HG03175 (cell line): ENCODE data around the gene PDZD4.

ENCODE experiments used
- ATAC-seq: cut with Tn5 transposase; IDR thresholded peaks from one replicate; pipeline ENCODE4 v1.9.1; 2021; ENCODE audit warnings: mild to moderate bottlenecking, moderate library complexity; ENCODE audit not compliant: unreplicated experiment

Gene PDZD4

GRCh38 chrX:153868576-153869472, 38.5 kb upstream of the PDZD4 start:
- ATAC-seq, result no peak

- no peak for ATAC-seq
These were observed 37.3 kb upstream of the PDZD4 start for GRCh38 chrX:153867671-153868070.

DNA sequence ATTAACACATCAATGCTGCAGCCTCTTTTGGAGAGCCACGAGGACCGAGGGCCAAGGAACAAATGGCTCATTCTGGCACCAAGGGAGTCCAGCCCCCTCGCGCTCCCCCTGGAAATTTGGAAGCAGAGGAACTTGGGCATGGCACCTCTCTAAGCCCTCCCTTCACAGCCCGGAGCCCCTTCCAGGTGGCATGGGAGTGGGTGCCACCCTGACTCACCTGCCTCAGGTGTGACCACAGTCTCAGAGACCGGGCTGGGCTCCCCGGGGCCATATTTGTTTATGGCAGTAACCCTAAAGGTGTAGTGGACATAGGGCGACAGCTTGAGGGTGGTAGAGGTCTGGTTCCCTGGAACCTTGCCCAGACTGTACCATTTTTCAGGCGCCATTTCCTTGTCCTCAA, 36.8 kb upstream of the PDZD4 start:
- ATAC-seq, result no peak

- ATAC-seq, result no peak
These were observed 36.1 kb upstream of the PDZD4 start for GRCh38 chrX:153866302-153867019.

DNA sequence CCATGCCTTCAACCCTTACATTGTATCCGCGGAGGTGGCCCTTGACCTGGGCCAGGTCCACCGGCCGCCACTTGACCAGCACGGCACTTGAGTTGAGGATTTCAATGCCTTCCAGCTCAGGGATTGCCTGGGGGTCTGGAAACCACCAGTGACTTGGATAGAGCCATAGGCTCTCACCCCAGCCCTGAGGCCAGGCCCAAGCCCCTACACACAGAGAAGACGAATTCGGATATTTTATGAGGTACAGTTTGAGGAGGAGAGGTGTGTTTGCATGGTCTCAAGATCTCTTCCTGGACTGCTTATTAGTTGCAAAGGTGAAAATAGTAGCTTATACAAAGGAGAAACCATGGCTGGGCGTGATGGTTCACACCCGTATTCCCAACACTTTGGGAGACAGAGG, 35.3 kb upstream of the PDZD4 start:
- ATAC-seq, result no peak

DNA sequence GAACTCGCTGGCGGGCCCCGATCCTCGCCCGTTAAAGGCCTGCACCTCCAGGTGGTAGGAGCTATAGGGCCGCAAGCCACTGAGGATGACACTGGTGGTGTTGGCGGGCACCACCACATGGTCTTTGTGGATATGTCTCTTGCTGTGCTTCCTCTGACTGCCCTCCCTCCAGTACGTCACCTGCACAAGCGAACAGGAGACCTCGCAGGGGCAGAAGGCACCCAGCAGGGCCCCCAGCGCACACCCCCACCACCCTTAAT, 34.9 kb upstream of the PDZD4 start:
- ATAC-seq, result no peak

DNA sequence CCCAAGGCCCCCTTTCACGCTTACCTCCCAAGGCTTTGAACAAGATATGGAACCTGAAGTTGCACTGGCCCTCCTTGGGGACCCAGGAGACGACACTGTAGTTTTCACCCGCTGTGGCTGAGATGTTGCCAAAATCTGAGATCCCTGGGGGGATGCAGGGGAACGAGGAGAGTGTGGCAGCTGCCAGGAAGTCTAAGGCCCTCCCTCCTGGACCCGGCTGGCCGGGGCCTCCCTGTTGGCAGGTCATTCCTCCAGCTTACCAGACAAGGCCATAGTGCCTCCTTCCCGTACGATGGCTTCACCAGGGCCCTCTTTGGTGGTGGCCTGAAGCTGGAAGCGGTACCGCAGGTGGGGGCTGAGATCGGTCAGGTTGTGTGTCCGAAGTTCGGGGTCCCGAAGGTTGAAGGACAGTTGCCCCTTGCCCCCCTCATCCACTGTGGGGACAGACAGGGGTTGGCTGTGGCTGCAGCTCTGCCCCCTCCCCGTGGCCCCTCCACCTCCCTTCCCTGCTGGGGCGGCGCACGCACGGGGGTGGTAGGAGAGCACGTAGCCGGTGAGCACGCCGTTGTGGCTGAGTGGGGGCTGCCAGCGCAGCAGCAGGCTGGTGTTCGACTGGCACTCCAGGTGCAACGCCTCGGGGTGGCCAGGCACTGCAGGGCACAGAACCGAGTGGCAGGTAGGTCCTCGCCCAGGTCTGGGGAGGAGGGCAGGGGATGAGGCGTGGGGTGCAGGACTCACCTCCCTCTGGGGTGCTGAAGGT, 34.4 kb upstream of the PDZD4 start:
- no peak for ATAC-seq

GRCh38 chrX:153864101-153864500, 33.8 kb upstream of the PDZD4 start:
- no peak for ATAC-seq

DNA sequence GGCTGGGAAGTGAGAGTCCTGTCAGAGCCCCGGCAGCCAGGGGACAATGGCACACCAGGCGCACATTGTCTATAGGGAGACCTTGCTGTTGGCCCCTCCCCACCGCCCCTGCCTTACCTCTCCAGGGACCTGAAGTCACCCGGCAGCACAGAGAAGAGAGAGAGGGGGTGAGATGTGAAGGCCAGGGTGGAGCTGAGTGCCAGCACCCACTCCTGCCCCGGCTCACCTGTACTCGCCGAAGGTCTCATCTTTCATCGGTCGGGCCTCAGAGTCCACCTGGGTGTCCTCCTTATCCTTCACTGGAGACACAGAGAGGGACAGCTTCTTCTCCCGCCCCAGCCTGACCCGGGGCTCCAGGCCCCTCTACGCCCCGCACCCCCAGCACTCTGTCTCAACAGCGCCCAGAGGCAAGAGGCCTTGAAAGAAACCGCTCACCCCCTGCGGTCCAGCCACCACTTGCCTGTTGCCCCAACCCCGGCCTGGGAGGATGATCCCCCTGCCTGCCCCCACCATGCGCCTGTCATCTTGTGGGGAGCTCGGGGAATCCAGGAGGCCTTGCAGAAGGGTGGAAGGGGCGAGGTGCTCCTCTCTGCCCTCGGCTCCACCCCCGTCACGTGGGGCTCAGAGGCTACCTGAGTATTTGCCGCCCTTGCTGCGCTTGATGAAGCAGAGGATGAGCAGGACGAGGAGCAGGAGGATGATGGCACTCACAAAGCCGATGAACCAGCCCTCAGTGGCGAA, 33.1 kb upstream of the PDZD4 start:
- ATAC-seq, result no peak

DNA sequence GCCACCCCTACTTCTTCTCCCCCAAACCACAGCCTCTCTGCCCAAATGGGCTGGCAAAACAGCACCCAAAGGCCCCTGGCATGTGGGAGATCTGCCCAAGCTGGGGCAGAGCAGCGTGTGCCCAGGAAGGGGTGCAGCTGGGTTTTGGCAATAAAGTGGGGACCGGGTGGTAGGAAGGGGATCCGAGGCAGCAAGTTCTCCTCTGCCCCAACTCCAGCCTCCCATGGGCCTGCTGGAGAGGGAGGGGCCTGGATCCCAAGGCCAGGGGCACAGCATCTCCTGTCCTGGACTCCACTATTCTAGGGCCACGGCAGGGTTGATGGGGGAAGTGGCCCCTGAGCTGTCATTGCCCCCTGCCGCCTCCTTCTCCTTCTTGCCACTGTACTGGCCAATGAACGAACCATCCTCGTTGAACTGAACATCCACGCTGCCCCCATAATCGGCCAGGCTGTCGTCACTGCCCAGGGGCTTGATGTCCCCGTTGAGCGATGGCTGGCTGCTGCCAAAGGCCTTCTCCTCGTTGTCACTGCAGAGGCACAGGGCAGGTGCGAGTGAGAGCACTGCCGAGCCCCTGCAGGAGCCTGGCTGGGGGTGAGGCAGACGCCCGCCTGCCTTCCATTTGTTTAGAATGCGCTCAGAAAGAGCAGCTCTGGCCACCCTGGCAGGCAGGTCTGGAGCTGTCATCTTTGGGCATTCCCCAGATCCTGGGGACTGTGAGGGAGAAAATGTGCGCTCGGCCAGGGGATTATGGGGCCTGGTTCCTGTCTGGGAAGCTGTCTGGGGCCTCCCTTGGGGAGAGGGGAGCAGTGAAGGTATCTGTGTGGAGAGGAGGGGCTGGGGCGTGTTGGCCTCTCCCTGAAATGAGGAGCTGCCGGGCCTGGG, 32.3 kb upstream of the PDZD4 start:
- no peak for ATAC-seq

DNA sequence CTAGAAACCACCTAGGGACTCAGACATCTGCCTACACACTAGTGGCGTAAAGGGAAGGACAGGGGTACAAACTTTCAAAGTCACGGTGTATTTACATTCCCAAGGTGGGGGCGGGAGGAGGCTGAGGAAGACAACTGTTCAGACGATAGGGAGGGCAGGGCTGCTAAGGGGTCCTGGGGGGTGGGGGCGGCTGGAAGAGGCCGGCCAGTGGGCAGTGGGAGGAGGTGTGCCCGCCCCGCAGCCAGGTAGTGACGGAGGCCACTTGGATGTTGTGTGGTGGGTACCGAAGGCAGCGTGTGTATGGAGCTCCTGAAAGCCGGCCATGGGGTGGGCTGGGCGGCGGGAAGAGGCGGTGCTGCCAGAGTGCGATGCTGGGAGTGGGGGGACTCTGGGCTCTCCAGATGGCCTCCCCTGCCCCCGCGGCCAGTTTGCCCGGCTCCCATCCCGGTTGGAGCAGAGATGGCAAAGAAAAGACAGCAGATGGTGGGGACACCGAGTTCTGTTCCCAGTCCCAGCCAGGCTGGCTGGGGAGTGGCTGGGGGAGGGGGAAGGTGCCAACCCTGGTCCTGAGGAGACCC, 31.5 kb upstream of the PDZD4 start:
- ATAC-seq, result no peak

DNA sequence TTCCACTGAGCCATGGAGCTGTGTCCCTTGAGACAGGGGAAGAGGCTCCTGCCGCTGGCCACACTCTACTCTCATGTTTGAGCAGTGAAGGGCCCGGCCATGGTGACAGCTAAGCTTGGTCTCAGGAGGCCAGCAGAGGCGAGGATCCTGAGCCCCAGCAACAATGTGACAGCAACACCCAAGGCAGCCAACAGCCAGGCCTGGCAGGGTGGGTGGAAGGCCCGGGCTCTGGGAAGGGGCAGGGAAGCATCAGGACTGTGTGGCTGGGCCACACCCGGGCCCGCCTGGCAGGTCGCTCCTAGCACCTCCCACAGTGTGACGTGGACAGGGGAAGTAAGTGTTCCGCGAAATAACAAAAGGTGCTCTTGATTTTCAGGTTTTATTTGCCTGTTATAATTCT, 30.8 kb upstream of the PDZD4 start:
- ATAC-seq, result no peak

DNA sequence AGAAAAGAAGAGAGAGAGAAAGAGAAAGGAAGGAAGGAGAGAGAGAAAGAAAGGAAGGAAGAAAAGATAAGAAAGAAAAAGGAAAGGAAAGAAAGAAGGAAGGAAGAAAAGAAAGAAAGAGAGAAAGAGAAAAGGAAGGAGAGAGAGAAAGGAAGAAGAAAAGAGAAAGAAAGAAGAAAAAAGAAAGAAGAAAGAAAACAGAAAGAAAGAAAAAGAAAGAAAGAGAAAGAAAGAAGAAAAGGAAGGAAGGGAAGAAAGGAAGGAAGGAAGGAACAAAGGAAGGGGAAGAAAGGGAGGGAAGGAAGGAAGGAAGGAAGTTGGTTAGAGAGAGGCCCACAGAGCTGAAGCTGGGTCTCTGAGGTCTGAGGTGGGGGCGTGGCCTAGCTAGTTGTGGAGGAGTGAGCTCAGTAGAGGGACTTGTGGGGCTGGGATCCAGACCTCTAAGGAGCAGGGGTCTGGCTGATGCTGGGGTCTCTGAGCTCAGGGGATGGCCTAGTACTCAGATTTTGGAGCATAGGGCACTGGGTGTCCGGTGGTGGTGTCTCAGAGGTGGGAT, 27.1 kb upstream of the PDZD4 start:
- no peak for ATAC-seq

GRCh38 chrX:153854702-153855101, 24.4 kb upstream of the PDZD4 start:
- ATAC-seq, result no peak

DNA sequence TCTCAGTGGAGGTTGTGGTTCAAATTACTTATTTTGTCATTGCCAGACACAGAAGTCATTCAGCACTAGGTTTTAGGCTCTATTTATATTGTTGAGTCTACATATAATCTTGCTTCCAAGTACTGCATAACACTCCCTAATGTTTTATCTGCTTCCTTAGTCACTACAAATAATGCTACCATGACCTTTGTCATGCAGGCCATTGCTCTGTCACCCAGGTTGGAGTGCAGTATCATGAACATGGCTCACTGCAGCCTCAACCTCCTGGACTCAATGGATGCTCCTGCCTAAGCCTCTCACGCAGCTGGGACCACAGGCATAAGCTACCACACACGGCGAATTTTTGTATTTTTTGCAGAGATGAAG, 23.5 kb upstream of the PDZD4 start:
- ATAC-seq, result no peak

- no peak for ATAC-seq
These were observed 23.0 kb upstream of the PDZD4 start for GRCh38 chrX:153853180-153853901.

DNA sequence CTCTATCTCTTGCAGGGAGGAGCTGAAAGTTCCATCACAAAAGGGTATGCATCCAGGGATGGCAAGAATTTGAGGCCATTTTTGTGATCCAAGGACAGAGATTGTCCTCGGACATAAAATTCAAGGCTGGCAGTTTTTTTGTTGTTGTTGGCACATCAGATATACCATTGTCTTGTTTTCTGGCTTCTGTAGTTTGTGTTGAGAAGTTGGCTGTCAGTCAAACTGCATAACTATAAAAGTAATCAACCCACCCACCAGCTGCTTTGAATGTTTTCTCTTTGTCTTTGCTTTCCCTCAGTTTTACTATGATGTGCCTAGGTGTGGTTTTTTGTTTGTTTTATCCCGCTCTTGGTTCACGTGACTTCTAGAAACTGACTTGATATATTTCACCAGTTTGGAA, 21.6 kb upstream of the PDZD4 start:
- no peak for ATAC-seq

DNA sequence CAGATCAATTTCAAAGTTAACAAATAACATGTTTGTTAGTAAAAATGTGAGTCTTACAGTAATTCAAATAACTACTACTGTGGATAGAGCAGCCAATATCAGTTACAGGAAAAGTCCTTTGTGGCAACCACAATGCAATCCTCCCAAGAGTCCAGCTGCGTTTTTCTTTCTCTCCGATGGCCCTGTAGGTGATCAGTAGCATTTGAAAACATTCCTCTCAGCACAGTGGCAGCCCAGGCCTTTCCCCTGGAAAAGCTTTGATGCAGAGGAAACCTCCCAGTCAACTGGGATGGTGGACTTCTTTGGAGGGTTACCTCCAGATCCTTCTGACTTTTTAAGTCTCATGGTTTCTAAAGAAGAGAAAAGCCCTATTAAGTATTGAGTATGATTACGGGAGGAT, 18.0 kb upstream of the PDZD4 start:
- no peak for ATAC-seq

DNA sequence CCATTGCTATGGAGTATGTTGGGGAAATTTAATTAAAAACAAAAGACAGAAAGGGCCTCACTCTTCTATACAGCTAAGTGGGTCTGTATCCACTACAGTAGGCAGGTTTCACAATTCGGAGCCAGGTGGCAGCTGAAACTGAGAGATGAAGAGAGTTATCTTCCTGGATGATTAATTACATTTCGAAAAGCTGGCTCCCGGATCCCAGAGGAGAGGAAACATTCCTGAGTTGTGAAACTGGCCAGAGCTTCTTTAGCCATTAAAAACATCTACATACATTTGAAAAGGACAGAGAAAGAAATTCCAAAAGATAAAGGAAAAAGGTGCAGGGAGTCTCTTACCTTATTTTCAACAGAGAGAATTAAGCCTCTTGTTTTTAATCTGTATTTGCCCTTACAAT, 15.5 kb upstream of the PDZD4 start:
- no peak for ATAC-seq
